OCI-LY1 (cell line): Measurements from ENCODE around the gene RNASE8.

ENCODE experiments used
- H2AFZ ChIP-seq: fragments of 200-600 bp; sonication (generic), shearing (Covaris generic); 2 replicates; pipeline ENCODE4 v1.6.0; 2014; ENCODE audit warnings: antibody characterized with exemption, mild to moderate bottlenecking, low read length
- H3F3A ChIP-seq: fragments of 200-600 bp; sonication (generic), shearing (Covaris generic); 2 replicates; pipeline ENCODE4 v1.6.0; 2014; ENCODE audit warnings: mild to moderate bottlenecking, antibody characterized with exemption, low read length, moderate library complexity; ENCODE audit not compliant: insufficient read depth
- H3K27ac ChIP-seq: fragments of 200-600 bp; sonication (generic); 2 replicates; pipeline ENCODE4 v1.5.1; 2014; ENCODE audit warnings: low read length, mixed run types, mild to moderate bottlenecking, low read depth; ENCODE audit not compliant: poor library complexity, severe bottlenecking
- H3K27me3 ChIP-seq: fragments of 200-600 bp; sonication (generic); 2 replicates; pipeline ENCODE4 v1.6.0; 2014; ENCODE audit warnings: antibody characterized with exemption, mild to moderate bottlenecking, low read length, moderate library complexity; ENCODE audit not compliant: insufficient read depth
- H3K36me3 ChIP-seq: fragments of 200-600 bp; sonication (generic); 2 replicates; pipeline ENCODE4 v1.6.1; 2014; ENCODE audit warnings: mild to moderate bottlenecking, antibody characterized with exemption, low read length, moderate library complexity, mixed read lengths; ENCODE audit not compliant: insufficient read depth
- H3K4me1 ChIP-seq: fragments of 200-600 bp; sonication (generic); 2 replicates; pipeline ENCODE4 v1.5.1; 2014; ENCODE audit warnings: mild to moderate bottlenecking, low read length, moderate library complexity; ENCODE audit not compliant: insufficient read depth, severe bottlenecking
- H3K4me2 ChIP-seq: fragments of 200-600 bp; sonication (generic), shearing (Covaris generic); 2 replicates; pipeline ENCODE4 v1.6.1; 2014; ENCODE audit warnings: low read length
- H3K4me3 ChIP-seq: fragments of 200-600 bp; sonication (generic); 2 replicates; pipeline ENCODE4 v1.5.1; 2014; ENCODE audit warnings: low read length, low read depth, mild to moderate bottlenecking, mixed read lengths; ENCODE audit not compliant: poor library complexity, severe bottlenecking
- H3K79me2 ChIP-seq: fragments of 200-600 bp; shearing (Covaris generic); 2 replicates; pipeline ENCODE4 v1.6.1; 2016; ENCODE audit warnings: mixed run types, low read length, mixed read lengths; ENCODE audit not compliant: insufficient read depth
- H3K9ac ChIP-seq: fragments of 200-600 bp; sonication (generic), shearing (Covaris generic); 2 replicates; pipeline ENCODE4 v1.6.1; 2014; ENCODE audit warnings: mild to moderate bottlenecking, low read length, mixed read lengths
- H3K9me2 ChIP-seq: fragments of 200-600 bp; sonication (generic), shearing (Covaris generic); 2 replicates; pipeline ENCODE4 v1.6.1; 2014; ENCODE audit warnings: low read depth, mild to moderate bottlenecking, low read length, mixed read lengths
- H3K9me3 ChIP-seq: fragments of 200-600 bp; shearing (Covaris generic); 2 replicates; pipeline ENCODE4 v1.6.1; 2014; ENCODE audit warnings: low read length, mixed read lengths
- H4K20me1 ChIP-seq: fragments of 200-600 bp; sonication (generic), shearing (Covaris generic); 2 replicates; pipeline ENCODE4 v1.6.0; 2016; ENCODE audit warnings: mild to moderate bottlenecking, low read length; ENCODE audit not compliant: insufficient read depth
- EZH2 ChIP-seq: fragments of 200-600 bp; sonication (generic), shearing (Covaris generic); IDR thresholded peaks from 2 replicates; pipeline ENCODE4 v1.8.0; 2017; ENCODE audit warnings: borderline replicate concordance, mixed run types, mild to moderate bottlenecking, antibody characterized with exemption, low read length, moderate library complexity, mixed read lengths
- TF ChIP-seq, protein P1 (sequence below): fragments of 200-600 bp; sonication (generic), shearing (Covaris generic); IDR thresholded peaks from 2 replicates; pipeline ENCODE4 v1.5.1; 2017; ENCODE audit warnings: mild to moderate bottlenecking, antibody characterized with exemption, low read length, moderate library complexity, mixed read lengths

RNASE8 gene

DNA sequence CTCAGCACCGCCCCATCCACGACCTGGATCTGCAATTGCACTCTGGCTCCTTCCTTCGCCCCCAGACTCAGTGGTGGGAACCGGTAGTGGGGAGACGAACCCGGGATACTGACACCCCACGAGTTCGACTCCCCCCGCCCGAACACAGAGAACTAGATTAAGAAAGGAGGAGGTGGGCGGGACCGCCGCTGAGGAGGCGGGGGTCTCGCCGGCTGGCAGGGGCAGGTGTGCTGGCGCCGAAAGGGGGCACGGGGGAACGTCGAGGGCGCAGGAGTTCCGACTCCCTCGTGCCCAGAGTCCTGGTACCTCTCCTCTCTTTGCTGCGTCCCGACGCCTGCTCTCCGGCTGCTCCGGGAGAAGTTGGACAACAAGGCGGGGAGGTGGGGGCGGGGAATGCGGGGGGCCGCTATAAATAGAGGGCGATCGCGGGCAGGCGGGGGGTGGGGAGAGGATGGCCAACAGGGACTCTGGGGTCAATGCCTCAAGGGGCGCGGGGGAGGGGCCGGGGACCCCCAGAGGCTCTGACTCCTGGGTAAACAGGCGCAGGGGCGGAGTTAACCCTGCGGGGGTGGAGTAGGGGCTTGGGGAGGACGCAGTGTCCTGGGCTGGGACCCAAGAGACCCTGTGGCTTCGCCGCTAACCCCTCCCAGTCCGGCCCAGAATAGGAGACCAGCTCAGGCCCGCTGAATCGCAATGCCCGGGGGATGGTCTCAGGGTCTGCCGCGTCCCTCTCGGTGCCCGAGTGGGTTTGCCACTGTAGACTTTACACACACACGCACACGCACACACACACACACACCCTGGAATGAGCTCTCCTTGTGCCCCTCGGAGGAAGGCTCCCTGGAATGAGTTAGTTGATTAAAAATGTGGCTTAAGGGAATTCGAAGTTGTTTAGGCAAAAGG lies 32.0 kb upstream of the RNASE8 start:
- no peaks in the 10 kb centered on the region for H4K20me1 ChIP-seq
- H3K9ac ChIP-seq, result no peak overlapping the region
- TF ChIP-seq EZH2, result no peak
- TF ChIP-seq, protein P1, sequence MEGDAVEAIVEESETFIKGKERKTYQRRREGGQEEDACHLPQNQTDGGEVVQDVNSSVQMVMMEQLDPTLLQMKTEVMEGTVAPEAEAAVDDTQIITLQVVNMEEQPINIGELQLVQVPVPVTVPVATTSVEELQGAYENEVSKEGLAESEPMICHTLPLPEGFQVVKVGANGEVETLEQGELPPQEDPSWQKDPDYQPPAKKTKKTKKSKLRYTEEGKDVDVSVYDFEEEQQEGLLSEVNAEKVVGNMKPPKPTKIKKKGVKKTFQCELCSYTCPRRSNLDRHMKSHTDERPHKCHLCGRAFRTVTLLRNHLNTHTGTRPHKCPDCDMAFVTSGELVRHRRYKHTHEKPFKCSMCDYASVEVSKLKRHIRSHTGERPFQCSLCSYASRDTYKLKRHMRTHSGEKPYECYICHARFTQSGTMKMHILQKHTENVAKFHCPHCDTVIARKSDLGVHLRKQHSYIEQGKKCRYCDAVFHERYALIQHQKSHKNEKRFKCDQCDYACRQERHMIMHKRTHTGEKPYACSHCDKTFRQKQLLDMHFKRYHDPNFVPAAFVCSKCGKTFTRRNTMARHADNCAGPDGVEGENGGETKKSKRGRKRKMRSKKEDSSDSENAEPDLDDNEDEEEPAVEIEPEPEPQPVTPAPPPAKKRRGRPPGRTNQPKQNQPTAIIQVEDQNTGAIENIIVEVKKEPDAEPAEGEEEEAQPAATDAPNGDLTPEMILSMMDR, result no peak
- H3K36me3 ChIP-seq, result no peaks in the 10 kb centered on the region
- no peak overlapping the region for H2AFZ ChIP-seq
- no peak overlapping the region for H3K27ac ChIP-seq
- no peaks in the 10 kb centered on the region for H3F3A ChIP-seq
- H3K79me2 ChIP-seq, result no peaks in the 10 kb centered on the region
- peak overlapping the region; percentile 53; the same call in 1 of the 2 replicates for H3K4me2 ChIP-seq
- H3K9me3 ChIP-seq, result no peaks in the 10 kb centered on the region
- H3K4me1 ChIP-seq, result peaks cover 2% of the 10 kb centered on the region
- H3K4me3 ChIP-seq, result peak overlapping the region; percentile 43
- no peaks in the 10 kb centered on the region for H3K9me2 ChIP-seq
- no peaks in the 10 kb centered on the region; the same call in 1 of the 2 replicates for H3K27me3 ChIP-seq

DNA sequence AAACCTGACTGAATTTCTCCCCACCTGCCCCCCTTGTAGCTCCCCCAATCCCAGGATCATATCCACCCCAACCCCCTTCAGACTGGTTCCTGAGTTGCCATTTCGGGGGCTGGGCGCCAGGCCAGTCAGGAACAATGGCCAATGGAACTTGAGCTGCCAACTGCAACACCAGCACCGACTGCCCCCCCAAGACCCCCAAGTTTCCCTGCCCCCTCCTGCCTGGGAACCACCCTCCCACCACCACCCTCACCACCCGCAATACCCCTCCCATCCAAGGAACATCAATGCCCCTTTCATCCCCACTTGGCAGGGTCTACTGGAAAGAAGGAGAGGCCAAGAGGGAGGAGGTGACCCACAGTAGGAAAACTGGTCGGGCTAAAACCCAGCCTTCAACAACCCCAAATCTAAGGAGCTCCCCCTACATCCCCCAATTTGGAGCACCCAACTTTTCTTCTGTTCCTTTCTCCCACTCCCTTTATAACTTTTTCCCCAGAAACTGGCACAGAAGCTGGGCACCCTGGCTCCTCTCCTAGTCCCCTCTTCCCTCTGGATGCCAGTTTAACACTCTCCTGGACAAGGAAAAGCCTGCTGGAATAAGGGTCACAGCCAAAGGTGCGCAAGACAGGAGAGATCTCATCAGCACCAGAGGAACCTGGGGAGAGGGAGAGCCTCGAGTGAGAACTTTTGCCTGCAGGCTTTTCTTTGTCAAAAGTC lies 31.2 kb upstream of the RNASE8 start:
- Histone ChIP-seq H3K27ac (no peak overlapping the region), H3F3A (no peaks in the 10 kb centered on the region), H3K4me2 (no peak overlapping the region), H3K9me3 (no peaks in the 10 kb centered on the region), H3K4me1 (peaks cover 2% of the 10 kb centered on the region), H2AFZ (no peak overlapping the region), H3K27me3 (no peaks in the 10 kb centered on the region; the same call in 1 of the 2 replicates), H3K79me2 (no peaks in the 10 kb centered on the region), H3K4me3 (no peak overlapping the region), H3K36me3 (no peaks in the 10 kb centered on the region), H4K20me1 (no peaks in the 10 kb centered on the region), H3K9ac (no peak overlapping the region), H3K9me2 (no peaks in the 10 kb centered on the region)
- TF ChIP-seq, protein P1, result no peak
- TF ChIP-seq EZH2, result no peak

DNA sequence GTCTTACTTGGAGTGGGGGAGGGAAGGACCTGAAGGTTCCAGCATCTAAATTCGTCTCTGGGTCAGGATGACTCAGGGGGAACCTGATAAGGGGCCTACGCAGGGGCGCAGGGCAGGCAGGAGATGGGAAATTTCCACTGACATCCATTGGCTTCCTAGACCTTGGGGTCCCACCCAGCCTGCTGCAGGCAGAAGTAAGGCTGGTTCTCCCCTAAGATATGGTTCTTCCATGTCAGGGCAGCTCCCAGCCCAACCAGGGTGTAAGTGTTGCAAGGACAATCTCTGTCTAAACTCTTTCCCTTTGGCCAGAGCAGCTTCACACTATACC lies 30.7 kb upstream of the RNASE8 start:
- Histone ChIP-seq H3K27ac (no peak overlapping the region), H3K9me2 (no peaks in the 10 kb centered on the region), H3K27me3 (no peaks in the 10 kb centered on the region; the same call in 1 of the 2 replicates), H3K4me2 (no peak overlapping the region), H3K9ac (no peak overlapping the region), H4K20me1 (no peaks in the 10 kb centered on the region), H3K36me3 (no peaks in the 10 kb centered on the region), H2AFZ (no peak overlapping the region), H3K79me2 (no peaks in the 10 kb centered on the region), H3K9me3 (no peaks in the 10 kb centered on the region), H3F3A (no peaks in the 10 kb centered on the region), H3K4me1 (peaks cover 2% of the 10 kb centered on the region), H3K4me3 (no peak overlapping the region)
- TF ChIP-seq, protein P1, result no peak
- TF ChIP-seq EZH2, result no peak
